ENCODE results near the gene FBXO31.

FBXO31 gene

GRCh38 chr16:87339086-87339723 is 44.4 kb downstream of the FBXO31 start:
- DNase-seq = no peak

GRCh38 chr16:87338155-87338765 is 45.3 kb downstream of the FBXO31 start:
- DNase-seq = no peak

GRCh38 chr16:87337262-87337771 is 46.3 kb downstream of the FBXO31 start:
- no peak for DNase-seq

- no peak for DNase-seq
These were observed 46.9 kb downstream of the FBXO31 start for GRCh38 chr16:87336434-87337240.

- no peak for DNase-seq
These were observed 47.7 kb downstream of the FBXO31 start for GRCh38 chr16:87335625-87336433.

GRCh38 chr16:87334651-87335624 is 48.6 kb downstream of the FBXO31 start:
- DNase-seq = no peak

GRCh38 chr16:87333581-87334331 is 49.8 kb downstream of the FBXO31 start:
- no peak for DNase-seq

- no peak for DNase-seq
These were observed 50.5 kb downstream of the FBXO31 start for GRCh38 chr16:87333101-87333500.

- no peak for DNase-seq
These were observed 51.4 kb downstream of the FBXO31 start for GRCh38 chr16:87332150-87332549.

GRCh38 chr16:87331241-87331801 is 52.3 kb downstream of the FBXO31 start:
- no peak for DNase-seq

- no peak for DNase-seq
These were observed 52.9 kb downstream of the FBXO31 start for GRCh38 chr16:87330646-87331045.

GRCh38 chr16:87330257-87330624 is 53.3 kb downstream of the FBXO31 start:
- no peak for DNase-seq

- no peak for DNase-seq
These were observed 53.9 kb downstream of the FBXO31 start for GRCh38 chr16:87329436-87330256.

- DNase-seq = no peak
These were observed 54.7 kb downstream of the FBXO31 start for GRCh38 chr16:87328846-87329245.

GRCh38 chr16:87327798-87328495 is 55.6 kb downstream of the FBXO31 start:
- no peak for DNase-seq

- DNase-seq = no peak
These were observed 57.4 kb downstream of the FBXO31 start for GRCh38 chr16:87326151-87326571.

GRCh38 chr16:87325423-87325858 is 58.1 kb downstream of the FBXO31 start:
- no peak for DNase-seq

GRCh38 chr16:87324411-87325275 is 58.9 kb downstream of the FBXO31 start:
- DNase-seq = peak; percentile 58

All from CD4-positive, alpha-beta T cell treated with Interleukin-10 for 1 hour (primary cell).